A549 (cell line): ENCODE measurements around the gene CCDC150.

Source experiments
- CEBPB ChIP-seq, 2 experiments: fragments of >200 bp in 1 of 2; sonication (Bioruptor Twin) in 1 of 2; formaldehyde crosslinking in 1 of 2; IDR thresholded peaks; 2 replicates each; pipeline ENCODE4 v1.6.1; 2012 to 2016
- CHD2 ChIP-seq: fragments of 150-350 bp; IDR thresholded peaks from 2 replicates; pipeline ENCODE4 v1.6.1; 2014; ENCODE audit warnings: low read length; ENCODE audit not compliant: partially characterized antibody
- CTCF ChIP-seq: fragments of >200 bp; sonication (Bioruptor Twin); formaldehyde crosslinking; IDR thresholded peaks from 3 replicates; pipeline ENCODE4 v1.5.1; 2016
- POLR2A ChIP-seq: IDR thresholded peaks from 2 replicates; pipeline ENCODE4 v1.6.1; 2012; ENCODE audit warnings: mild to moderate bottlenecking, low read length
- RAD21 ChIP-seq, 2 experiments: fragments of >200 bp in 1 of 2; sonication (Bioruptor Twin) in 1 of 2; formaldehyde crosslinking in 1 of 2; IDR thresholded peaks in 1 of 2; conservative IDR thresholded peaks in 1 of 2; 2 replicates in 1 of 2; 3 replicates in 1 of 2; pipeline ENCODE4 v1.6.1; 2012 to 2018; ENCODE audit warnings: inconsistent platforms in 1 of 2
- ZNF302 ChIP-seq: fragments of 250-450 bp; sonication (Bioruptor Pico); IDR thresholded peaks from 2 replicates; pipeline ENCODE4 v1.9.0; 2021; ENCODE audit warnings: inconsistent platforms, mild to moderate bottlenecking, moderate library complexity

GRCh38 chr2:196609806-196610205, 29.7 kb upstream of the CCDC150 start:
- TF ChIP-seq POLR2A = no peak
- no peak for TF ChIP-seq CTCF
- TF ChIP-seq ZNF302 (CRISPR knock-in tag) = no peak
- TF ChIP-seq CEBPB (IDR thresholded peaks at IDR 0.05) = no peak
- no peak for TF ChIP-seq CHD2
- TF ChIP-seq RAD21 (conservative IDR thresholded peaks at IDR 0.05 in 1 of 2, IDR thresholded peaks at IDR 0.05 in 1 of 2) = no peak
